ENCODE measurements around the gene DAP.

- TF ChIP-seq CTCF (IDR thresholded peaks at IDR 0.05; ENCODE audit: borderline replicate concordance, extremely low read depth, low read length, poor library complexity, severe bottlenecking) (no peak), EZH2 (IDR thresholded peaks at IDR 0.05; ENCODE audit: borderline replicate concordance, low read depth, low read length, severe bottlenecking) (no peak)
These were observed 79.0 kb downstream of the DAP start for GRCh38 chr5:10681731-10682679.
